Stimulated activated CD8-positive, alpha-beta memory T cell treated with anti-CD3 and anti-CD28 coated beads, Interleukin-7, amount 100 ng/mL, for 1 hour (primary cell): ENCODE measurements around the gene TIMM10.
"Not testable (repeated sequence)": the region's sequence is repeated elsewhere in the genome, so short reads cannot be mapped to it uniquely, and the experiment has no call there.

ENCODE experiments used
- DNase-seq, 2 donors: peaks; one replicate each; pipeline ENCODE4 v3.0.0-alpha.2; 2020; ENCODE audit warnings: low read depth in 2 of 2

The TIMM10 gene

DNA sequence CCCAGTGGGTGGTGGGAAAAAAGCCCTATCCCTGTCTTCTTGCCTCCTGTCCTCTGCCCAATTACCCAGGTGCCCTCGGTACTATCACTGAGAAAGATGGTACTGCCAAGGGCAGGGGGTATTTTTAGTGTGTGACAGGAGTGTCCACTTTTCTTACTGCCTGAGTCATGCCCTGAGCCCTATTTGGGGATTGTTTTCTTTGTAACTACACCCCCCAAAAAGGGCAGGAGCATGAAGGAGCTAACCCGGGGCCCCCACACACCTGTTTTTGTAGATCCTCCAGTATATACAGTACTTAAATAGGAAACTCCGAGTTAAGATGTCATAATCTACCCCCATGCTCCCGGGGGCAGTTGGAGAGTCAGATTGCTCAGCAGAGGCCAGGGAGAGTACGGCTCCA is 10.6 kb upstream of the TIMM10 start:
- DNase-seq = no peak

DNA sequence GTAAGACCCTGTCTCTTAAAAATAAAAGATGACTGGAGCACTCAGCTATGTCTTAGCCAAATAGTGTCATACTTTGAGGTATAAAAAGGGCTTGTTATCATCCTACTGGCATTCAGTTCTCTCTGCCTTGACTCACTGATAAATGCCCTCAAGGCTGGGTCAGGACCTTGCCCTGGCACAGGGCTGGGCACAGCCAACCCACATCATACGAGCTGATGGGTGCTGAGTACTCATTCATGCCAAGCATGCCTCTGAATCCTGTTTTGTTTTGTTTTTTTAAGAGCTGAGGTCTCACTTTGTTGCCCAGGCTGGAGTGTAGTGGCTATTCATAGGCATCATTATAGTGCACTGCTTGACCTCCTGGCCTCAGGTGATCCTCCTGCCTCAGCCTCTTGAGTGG is 8.8 kb upstream of the TIMM10 start:
- no peak for DNase-seq

DNA sequence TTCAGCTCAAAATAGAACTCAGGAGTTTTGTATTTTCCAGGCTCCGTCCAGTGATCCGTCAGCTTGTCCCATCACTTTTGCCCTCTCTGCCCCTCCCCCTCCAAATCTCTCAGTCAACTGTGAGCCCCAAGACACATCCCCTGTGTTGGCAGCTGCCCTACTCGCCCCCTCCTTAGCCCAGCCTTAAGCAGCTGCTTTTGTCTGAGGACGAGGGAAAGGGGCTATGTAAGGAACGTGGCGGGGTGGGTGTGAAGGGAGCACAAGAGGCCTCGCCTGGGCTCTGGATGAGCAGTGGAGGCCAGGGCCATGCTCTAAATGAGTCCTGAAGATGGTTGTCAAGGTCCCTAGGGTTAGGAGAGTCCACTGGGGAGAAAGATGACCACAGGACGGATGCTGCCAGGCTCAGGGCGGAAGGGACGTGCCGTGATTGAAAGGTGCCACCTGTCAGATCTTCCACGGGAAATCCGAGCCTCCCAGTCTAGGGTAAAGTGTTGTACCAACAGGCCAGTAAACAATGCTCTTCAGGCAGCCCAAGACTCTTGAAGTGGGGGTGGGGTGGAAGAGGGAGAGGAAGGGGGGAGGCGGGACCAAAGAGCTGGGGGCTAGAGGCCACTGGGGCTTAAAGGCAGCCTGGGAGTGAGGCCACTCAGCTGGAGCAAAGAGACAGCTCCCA is 6.5 kb upstream of the TIMM10 start, which contains the start of gene SMTNL1:
Gene SMTNL1 (plus strand): TSS at position 649 of the 673 bp plus-strand sequence. CDS start 5,048 bp downstream, outside the sequence.
- no peak for DNase-seq

DNA sequence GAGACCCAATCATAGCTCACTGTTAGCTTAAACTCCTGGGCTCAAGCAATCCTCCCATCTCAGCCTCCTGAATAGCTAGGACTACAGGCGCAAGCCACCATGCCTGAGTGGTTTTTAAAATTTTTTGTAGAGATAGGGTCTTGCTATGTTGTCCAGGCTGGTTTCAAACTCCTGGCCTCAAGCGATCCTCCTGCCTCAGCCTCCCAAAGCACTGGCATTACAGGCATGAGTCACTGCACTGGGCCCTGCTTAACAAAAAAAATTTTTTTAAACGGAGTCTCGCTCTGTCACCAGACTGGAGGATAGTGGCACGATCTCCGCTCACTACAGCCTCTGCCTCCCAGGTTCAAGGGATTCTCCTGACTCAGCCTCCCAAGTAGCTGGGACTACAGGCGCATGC is 3.9 kb upstream of the TIMM10 start:
- DNase-seq = not testable (repeated sequence)

GRCh38 chr11:57530215-57530595 is 349 bp downstream of the TIMM10 start:
- no peak for DNase-seq

- no peak for DNase-seq
Observed at GRCh38 chr11:57529012-57529411, 1.5 kb downstream of the TIMM10 start.

DNA sequence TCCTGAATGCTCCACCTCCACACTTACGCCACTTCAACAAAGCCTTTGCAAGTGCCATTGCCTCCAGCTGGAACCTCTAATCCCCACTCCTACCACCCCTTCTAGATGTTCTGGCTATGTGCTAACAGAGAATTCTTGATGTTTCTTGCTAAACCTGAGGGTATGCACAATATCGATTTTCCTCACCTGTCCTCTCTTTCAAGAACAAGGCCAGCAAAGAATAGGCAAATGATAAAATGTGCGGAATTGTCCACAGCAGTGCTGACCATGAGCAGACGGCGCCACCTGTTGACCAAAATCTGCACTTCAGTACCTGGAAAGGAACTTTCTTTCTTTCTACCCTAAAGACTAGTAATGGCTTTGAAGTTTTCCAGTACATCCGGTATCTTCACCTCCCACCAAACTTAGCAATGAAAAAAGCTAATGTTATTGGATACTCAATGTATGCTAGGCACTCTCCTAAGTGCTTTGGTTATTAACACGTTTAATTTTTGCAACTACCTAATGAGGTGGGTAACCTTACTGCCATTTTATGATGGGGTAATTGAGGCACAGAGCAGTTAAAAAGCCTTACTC is 3.4 kb downstream of the TIMM10 start:
- DNase-seq = peak; percentile 45 to 68

DNA sequence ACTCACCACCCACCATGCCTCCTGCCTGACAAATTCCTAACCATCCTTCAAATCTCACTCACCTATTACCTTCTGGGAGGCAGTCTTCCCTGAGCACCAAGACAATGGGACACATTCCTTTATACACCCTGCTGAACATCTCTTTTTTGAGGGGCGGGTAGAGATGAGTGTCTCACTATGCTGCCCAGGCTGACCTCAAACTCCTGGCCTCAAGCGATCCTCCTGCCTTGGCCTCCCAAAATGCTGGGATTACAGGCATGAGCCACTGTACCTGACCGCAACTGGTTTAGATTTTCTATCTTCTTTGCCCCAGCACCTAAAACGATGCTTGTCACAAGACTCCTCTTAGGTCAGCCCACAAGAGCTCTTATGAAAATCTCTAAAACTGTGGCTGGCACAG is 7.1 kb downstream of the TIMM10 start:
- DNase-seq = no peak

DNA sequence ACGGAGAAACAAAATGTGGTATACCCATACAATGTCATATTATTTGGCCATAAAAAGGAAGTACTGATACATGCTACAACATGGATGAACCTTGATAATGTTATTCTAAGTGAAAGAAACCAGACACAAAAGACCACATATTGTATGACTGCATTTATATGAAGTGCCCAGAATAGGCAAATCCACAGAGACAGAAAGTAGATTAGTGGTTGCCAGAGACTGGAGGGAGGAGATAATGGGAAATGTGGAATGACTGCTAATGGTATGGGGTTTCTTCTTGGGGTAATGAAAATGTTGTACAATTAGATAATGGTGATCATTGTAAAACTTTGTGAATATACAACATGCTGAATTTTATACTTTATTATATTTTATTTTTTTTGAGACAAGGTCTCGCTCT is 9.4 kb downstream of the TIMM10 start:
- DNase-seq = no peak

DNA sequence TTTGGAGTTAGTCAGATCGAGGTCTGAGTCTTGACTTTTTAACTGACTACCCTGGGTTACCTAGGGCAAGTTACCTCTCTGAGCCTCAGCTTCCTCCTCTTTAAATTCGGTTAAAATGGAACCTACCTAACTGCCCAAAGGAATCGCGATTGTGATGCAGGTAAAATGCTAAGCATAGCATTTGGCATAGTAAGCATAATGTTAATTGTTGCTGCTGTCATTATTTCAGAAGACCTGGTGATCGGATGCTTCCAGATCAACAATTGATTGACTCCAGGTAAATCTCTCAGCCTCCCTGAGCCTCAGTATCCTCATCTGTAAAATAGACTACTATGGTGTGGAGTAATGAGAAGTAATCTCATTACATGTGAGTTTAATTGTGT is 14.5 kb downstream of the TIMM10 start:
- DNase-seq = no peak

DNA sequence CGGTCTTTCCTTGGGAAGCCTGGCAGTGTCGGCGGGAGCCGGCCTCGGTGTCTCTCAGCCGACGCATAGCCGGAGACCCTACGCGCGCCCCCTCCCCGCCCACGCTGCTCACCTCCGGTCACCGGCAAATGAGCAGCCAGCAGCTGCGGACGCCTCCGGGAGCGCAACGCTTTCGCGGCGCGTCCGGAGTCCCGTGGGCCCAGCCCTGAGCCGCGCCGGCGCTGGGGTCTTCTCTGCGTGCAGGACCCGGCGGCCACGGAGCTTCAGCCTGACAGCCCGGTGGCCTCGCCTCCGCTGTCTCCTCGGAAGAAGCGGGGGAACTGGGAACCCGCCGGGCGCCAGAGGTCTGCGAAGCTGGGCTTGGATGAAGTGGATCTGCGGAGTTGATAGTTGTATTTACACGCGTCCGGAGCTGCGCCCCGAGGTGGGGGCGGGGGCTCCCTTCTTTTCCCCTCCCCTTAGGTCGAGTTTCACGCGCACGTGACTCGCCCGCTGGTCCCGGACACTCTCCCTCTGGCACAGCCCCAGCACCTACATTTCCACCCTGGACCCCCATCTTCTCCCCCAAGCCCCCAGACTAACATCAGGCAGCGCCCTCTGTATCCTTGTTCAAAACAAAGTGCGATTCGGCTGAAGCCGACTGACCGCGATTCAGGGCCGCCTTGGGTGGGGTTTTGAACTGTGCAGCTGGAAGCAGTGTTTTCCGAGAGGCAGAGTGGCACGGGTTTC is 15.1 kb downstream of the TIMM10 start, which contains the start of gene SLC43A1:
Gene SLC43A1 (minus strand): TSS at position 371 of the 729 bp plus-strand sequence. CDS start 1,591 bp downstream, outside the sequence.
- no peak for DNase-seq

DNA sequence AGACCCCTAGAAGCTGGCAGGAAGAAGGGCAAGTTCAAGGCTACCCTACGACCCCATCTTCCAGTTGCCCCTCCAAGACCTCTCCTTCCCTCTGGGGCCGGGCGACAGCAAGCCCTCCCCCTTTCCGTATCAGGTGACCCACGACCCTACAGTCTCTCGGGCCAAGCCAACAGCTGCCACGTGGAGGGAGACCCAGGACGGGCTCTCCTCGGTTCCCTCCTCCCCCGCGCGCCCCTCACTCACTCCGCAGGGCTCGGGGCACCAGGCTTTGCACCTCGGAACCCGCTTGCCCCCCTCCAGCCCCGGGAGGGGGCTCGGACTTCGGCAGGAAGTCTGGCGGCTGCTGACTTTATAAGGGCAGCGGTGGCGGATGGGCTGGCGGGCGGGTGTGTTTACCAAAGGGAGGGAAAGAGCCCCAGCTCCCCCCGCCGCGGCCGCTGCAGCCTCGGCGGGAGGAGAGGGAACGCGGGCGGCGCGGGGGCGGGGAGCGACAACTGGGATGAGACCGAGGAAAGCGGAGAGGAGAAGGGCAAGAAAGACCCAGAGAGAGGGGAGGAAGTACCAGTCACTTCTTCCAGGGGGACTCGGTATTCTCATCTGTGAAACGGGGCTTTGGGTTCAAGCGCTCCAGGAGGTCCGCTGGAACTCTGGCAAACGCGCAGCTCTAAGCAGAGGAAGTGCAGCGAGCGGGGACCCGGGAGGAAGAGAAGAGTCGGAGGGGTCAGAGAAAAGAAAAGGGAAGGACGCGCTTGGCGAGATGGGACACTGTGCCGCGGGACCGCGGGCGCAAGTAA is 15.8 kb downstream of the TIMM10 start:
- DNase-seq = no peak

DNA sequence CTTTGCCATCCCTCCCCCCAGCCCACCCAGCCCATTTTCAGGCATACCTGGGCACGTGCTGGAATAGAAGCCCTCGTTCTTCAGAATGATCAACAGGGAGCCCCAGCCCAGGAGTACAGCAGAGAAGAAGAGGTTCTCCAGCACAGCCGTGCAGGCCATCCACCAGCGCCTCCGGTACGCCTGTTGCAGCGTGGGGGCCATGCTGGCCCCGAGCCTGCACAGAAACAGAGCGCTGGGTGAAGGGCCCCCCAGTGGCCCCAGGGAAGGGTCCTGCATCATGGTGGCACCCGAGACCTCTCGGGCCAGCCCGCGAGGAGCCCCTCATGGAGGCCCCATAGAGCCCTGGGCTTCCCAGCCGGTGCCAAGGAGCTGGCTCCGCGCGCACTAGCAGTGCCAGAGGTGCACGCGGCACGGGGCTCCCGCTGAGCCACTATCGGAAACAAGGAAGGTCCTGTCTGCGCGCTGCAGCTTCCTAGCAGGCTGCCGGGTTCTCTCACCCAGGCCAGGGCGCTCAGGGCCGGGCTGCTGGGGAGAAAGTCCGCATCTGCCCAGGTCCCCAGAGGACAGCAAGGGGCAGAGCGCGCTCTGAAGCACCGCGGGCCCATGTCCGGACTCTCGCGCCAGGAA is 16.5 kb downstream of the TIMM10 start:
- no peak for DNase-seq

DNA sequence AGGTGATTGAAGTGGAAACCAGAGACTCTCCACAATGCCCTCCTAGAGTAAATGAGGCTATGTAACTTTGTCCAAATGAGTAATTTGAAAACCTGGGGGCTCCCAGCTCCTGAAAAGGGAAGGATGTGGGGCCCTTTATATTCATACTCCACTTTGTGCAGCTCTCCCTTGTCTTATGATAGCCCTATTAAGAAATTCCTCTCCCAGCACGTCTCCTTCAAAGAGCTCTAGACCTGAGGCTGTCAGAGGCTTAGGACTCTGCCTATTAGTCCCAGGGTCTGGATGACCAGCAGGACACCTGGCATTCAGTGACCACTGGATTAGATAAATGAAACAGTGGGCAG is 17.1 kb downstream of the TIMM10 start:
- no peak for DNase-seq

DNA sequence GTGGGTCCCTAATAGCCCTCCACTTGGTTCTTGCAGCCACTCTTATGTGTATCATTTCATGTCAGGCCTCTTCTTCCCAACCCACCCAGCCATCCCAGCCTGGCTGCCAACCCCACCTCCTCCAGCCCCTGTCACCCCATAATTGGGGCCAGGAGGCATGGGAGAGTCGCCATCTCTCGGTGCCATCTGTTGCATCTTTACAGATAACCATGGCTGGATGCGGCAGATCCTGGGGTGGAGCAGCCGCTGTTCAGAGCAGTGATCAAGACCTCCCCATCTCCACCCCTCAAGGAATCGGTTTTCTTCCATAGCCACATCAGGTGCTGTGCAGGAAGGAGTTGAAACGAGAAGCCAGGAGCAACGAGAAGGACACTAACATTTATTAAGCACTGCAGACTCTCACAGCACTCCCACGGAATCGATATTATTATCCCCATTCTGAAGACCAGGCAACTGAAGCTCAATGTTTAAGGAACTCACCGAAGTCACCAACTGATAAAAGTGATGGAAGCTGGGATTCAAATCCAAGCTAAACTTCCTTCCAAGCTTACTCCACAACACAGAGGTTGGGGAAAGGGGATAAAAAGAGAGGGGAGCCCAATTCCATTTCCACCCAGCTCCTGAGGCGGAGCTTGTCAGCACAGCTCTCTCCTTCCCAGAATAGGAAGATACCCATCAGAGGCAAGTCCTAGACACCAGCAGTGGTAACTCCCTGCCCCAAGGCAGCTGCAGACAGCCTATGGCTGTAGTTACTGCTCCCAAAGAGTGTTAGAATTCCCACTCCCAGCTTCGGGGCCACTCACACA is 17.7 kb downstream of the TIMM10 start:
- no peak for DNase-seq

DNA sequence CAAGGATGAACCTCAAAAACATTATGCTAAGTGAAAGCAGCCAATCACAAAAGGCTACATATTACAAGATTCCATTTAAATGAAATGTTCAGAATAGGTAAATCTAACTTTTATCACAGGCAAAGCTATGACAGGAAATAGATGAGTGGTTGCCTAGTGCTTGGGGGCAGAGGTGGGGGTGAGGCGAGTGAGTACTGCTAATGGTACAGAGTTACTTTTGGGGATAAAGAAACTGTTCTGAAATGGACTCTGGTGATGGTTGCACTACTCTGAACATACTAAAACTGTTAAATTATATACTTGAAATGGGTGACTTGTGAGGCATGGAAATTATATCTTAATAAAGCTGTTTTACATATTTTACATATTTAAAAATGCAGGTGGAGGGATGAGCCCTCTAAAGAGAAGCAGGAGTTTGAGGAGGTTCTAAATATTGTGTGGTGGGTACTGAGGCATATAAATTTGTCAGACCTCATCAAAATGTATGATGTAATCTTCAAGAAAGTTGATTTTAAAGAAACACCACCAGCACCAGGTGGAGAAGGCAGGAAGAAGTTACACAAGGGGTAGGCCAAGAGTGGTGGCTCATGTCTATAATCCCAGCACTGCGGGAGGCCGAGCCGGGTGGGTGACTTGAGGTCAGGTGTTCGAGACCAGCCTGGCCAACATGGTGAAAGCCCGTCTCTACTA is 18.7 kb downstream of the TIMM10 start:
- no peak for DNase-seq

GRCh38 chr11:57508341-57509170 is 22.0 kb downstream of the TIMM10 start:
- DNase-seq = no peak

- no peak for DNase-seq
Observed at GRCh38 chr11:57506522-57506921, 24.0 kb downstream of the TIMM10 start.

GRCh38 chr11:57504511-57504910 is 26.0 kb downstream of the TIMM10 start:
- no peak for DNase-seq
